ENCODE data around the gene BCL2A1.
"Not testable (repeated sequence)": the region's sequence is repeated elsewhere in the genome, so short reads cannot be mapped to it uniquely, and the experiment has no call there.

The BCL2A1 gene

GRCh38 chr15:79970624-79971434 lies at the start of gene BCL2A1:
Gene BCL2A1, minus strand, starts transcription at chr15:79971196. Its CDS starts 77 bp downstream, at chr15:79971119.
- no peak for DNase-seq

- no peak for DNase-seq
These were observed 49.7 kb upstream of the BCL2A1 start for GRCh38 chr15:80020731-80021130.

GRCh38 chr15:80020149-80020548 lies 49.2 kb upstream of the BCL2A1 start:
- not testable (repeated sequence) for DNase-seq

GRCh38 chr15:80019168-80019745 lies 48.3 kb upstream of the BCL2A1 start:
- DNase-seq: no peak

GRCh38 chr15:80017139-80017538 lies 46.1 kb upstream of the BCL2A1 start:
- not testable (repeated sequence) for DNase-seq

- DNase-seq: not testable (repeated sequence)
These were observed 45.5 kb upstream of the BCL2A1 start for GRCh38 chr15:80016506-80016905.

- no peak for DNase-seq
These were observed 44.2 kb upstream of the BCL2A1 start for GRCh38 chr15:80015156-80015555.

- not testable (repeated sequence) for DNase-seq
These were observed 43.2 kb upstream of the BCL2A1 start for GRCh38 chr15:80014186-80014585.

GRCh38 chr15:80012060-80012726 lies 41.2 kb upstream of the BCL2A1 start:
- no peak for DNase-seq

GRCh38 chr15:80011596-80011995 lies 40.6 kb upstream of the BCL2A1 start:
- no peak for DNase-seq

GRCh38 chr15:80011041-80011523 lies 40.1 kb upstream of the BCL2A1 start:
- not testable (repeated sequence) for DNase-seq

GRCh38 chr15:80010131-80010673 lies 39.2 kb upstream of the BCL2A1 start:
- DNase-seq: no peak

GRCh38 chr15:80007532-80007931 lies 36.5 kb upstream of the BCL2A1 start:
- no peak for DNase-seq

- DNase-seq: no peak
These were observed 36.0 kb upstream of the BCL2A1 start for GRCh38 chr15:80006946-80007345.

GRCh38 chr15:80003934-80004472 lies 33.0 kb upstream of the BCL2A1 start:
- no peak for DNase-seq

GRCh38 chr15:80003171-80003570 lies 32.2 kb upstream of the BCL2A1 start:
- DNase-seq: no peak

GRCh38 chr15:80002267-80002666 lies 31.3 kb upstream of the BCL2A1 start:
- no peak for DNase-seq

GRCh38 chr15:79994615-79995014 lies 23.6 kb upstream of the BCL2A1 start:
- no peak for DNase-seq

- no peak for DNase-seq
These were observed 20.8 kb upstream of the BCL2A1 start for GRCh38 chr15:79991826-79992225.

GRCh38 chr15:79990997-79991334 lies 20.0 kb upstream of the BCL2A1 start:
- DNase-seq: no peak

GRCh38 chr15:79990280-79990996 lies 19.4 kb upstream of the BCL2A1 start:
- no peak for DNase-seq

- DNase-seq: no peak
These were observed 18.7 kb upstream of the BCL2A1 start for GRCh38 chr15:79989682-79990081.

GRCh38 chr15:79989183-79989582 lies 18.2 kb upstream of the BCL2A1 start:
- no peak for DNase-seq
